Right cardiac atrium (tissue), 5 donors: ENCODE measurements around the gene GPR4. TPM values are rescaled to one million over a fixed set of nuclear protein-coding genes. Genes with fewer than 3 reads are reported as not detected.

Source experiments
- ATAC-seq, 2 donors: fragments of 200-7000 bp; cut with Tn5 transposase; one replicate each; pipeline versions ENCODE4 v1.8.0 to v1.9.1; 2020; ENCODE audit warnings: moderate library complexity in 2 of 2, mild to moderate bottlenecking in 1 of 2
- DNase-seq, 3 donors: peaks; one replicate each; pipeline ENCODE4 v3.0.0-alpha.2; 2020
- H3K27ac ChIP-seq: one replicate; pipeline ENCODE4 v1.5.1; 2013; ENCODE audit warnings: mild to moderate bottlenecking, low read length, control low read depth, moderate library complexity
- H3K27me3 ChIP-seq: one replicate; pipeline ENCODE4 v1.6.1; 2013; ENCODE audit not compliant: control insufficient read depth, insufficient read depth
- H3K4me1 ChIP-seq: one replicate; pipeline ENCODE4 v1.6.1; 2013; ENCODE audit warnings: low read length; ENCODE audit not compliant: control insufficient read depth, insufficient read depth
- H3K4me3 ChIP-seq: one replicate; pipeline ENCODE4 v1.5.1; 2013; ENCODE audit warnings: low read length, control low read depth
- H3K9me3 ChIP-seq: one replicate; pipeline ENCODE4 v1.6.1; 2013; ENCODE audit warnings: low read length; ENCODE audit not compliant: control insufficient read depth
- WGBS: extraction: QIAGEN DNeasy Blood & Tissue Kit; methylation state at CpG from one replicate; pipeline ENCODE4 v1.1.7; 2013; 5-methylcytosine and 5-hydroxymethylcytosine counted together
- intact Hi-C, 4 donors: fragments of 100-400 bp; cut with DNase I; formaldehyde crosslinking; loops; one replicate each; pipeline versions ENCODE4 v1.11.0 to v1.14.0; 2022 to 2023
- polyA plus RNA-seq: library from polyadenylated mRNA; stranded (reverse); fragments of 200-250 nt; gene quantifications from one replicate; pipeline ENCODE4 v1.2.3, GENCODE V29; 2013
- total RNA-seq, 4 donors: library from RNA; stranded (reverse); fragmentation: NEBNext Ultra II Directional; extraction: Animal tissue kit (Norgen Biotek cat#: 25700); gene quantifications; one replicate each; pipeline ENCODE4 v1.2.1, GENCODE V29; 2021
- donor health status: healthy with polysubstance abuse.
- donor health status: DM: no; HTN: yes; CAD: no.
- donor health status: DM: no; HTN: no; CAD: no.
- donor health status: DM: no; HTN: yes; CAD: no; lungs with severe emphysema.
- donor health status: DM: yes; HTN: yes; CAD: no.

Gene GPR4
- total and polyA plus RNA-seq, 5 donors, result 3.7 to 11.3 (median 5.6) TPM

- Histone ChIP-seq H3K4me1 (peaks cover 5% of the 10 kb centered on the region), H3K4me3 (no peak overlapping the region), H3K9me3 (no peaks in the 10 kb centered on the region), H3K27me3 (no peaks in the 10 kb centered on the region), H3K27ac (peak overlapping the region; percentile 64)
- DNase-seq, result peak in 2 of 3 donors; percentile 71 to 80
- peak; percentile 53 to 55 for ATAC-seq
- WGBS, result 53% methylated on average over 15 of the region's 15 CpGs
- intact Hi-C loops, result loop anchor here in 2 of 4 donors (2.0 to 10.0 kb wide), 2 partner anchors 45 kb away; no protein-coding TSS in a partner anchor
Measured at GRCh38 chr19:45569619-45570421, 32.2 kb downstream of the GPR4 start.

DNA sequence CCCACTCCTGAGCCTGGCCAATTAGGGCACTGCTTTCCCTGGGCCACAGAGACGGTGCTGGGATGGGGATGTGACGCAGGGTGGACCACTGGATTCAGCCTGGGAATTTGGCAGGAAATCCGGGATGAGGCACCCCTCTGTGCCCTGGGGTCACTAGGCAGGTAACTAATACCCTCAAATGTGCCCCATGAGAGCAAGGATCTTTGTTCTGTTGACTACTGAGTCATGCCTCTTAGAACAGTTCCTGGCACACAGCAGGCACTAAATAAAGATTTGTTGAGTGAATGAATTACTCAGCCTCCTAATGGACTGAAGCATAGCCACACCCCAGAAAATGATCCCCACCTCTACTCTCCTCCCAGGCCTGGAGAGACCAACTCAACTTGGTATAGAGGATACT, 33.3 kb downstream of the GPR4 start:
- no peaks in the 10 kb centered on the region for H3K27me3 ChIP-seq
- H3K9me3 ChIP-seq, result no peaks in the 10 kb centered on the region
- DNase-seq (peak in 1 of 3 donors; percentile 6), ATAC-seq (peak; percentile 47 to 61)
- peaks cover 4% of the 10 kb centered on the region for H3K4me1 ChIP-seq
- H3K4me3 ChIP-seq, result no peak overlapping the region
- intact Hi-C loops, result no loop called here
- H3K27ac ChIP-seq, result peak overlapping the region; percentile 51
- 92% methylated on average over 3 of the region's 3 CpGs for WGBS

DNA sequence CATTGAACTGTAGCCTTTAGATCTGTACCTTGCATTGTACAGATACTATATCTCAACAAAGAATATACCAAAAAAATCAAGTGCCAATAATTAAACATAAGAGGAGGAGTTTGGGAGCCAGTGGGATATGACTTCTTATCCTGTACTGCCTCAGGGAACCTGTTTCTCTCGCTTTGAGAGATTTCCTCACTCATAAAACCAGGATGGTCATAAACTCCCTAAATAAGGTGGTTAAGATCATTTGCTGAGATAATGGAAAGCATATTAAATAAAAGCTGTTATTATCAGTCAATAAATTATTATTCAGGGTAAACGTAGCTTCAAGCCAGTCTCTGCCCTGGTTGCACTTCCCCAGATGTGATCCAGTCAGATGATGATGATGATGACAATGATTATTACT, 34.4 kb downstream of the GPR4 start:
- H3K4me1 ChIP-seq, result peaks cover 4% of the 10 kb centered on the region
- WGBS, result 89% methylated on average over 2 of the region's 2 CpGs
- H3K27ac ChIP-seq, result no peak overlapping the region
- no peak overlapping the region for H3K4me3 ChIP-seq
- no peaks in the 10 kb centered on the region for H3K27me3 ChIP-seq
- no peak for ATAC-seq
- no peaks in the 10 kb centered on the region for H3K9me3 ChIP-seq
- DNase-seq, result no peak
- intact Hi-C loops, result no loop called here

DNA sequence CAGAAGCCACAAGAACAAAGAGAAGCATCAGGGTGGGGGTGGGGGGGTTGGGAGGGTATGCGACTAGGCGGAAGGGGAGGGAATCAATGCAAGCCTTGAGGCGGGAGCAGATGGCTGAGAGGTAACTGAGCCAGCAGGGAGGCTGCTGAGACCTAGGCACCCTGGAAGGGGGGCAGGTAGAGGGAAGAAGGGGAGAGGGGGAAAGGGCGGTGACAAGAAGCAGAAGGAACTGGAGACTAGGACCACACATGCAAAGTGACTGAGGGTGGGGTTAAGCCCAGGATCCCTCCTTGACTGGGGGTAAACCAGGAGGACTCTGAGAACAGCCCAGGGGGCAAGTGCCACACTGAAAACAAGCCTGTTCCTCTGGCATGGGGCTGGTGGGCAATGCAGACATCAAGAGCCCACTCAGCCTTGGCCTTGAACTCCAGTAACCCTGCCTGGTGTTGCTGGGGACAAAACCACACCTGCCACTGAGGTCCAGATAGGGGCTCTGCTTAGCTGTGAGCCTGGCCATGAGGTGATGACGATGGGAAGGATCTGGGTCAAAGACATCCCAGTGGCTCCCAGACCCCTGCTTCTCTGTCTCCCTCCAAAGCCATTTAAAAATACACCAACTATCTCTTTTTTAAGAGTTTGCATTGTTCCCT, 37.8 kb downstream of the GPR4 start:
- Histone ChIP-seq H3K27ac (no peak overlapping the region), H3K4me3 (no peak overlapping the region), H3K9me3 (no peaks in the 10 kb centered on the region), H3K27me3 (no peaks in the 10 kb centered on the region), H3K4me1 (peaks cover 8% of the 10 kb centered on the region)
- no peak for ATAC-seq
- 70% methylated on average over 5 of the region's 5 CpGs for WGBS
- DNase-seq, result peak in 1 of 3 donors; percentile 16
- intact Hi-C loops, result no loop called here

- Histone ChIP-seq H3K4me3 (no peak overlapping the region), H3K27me3 (no peaks in the 10 kb centered on the region), H3K9me3 (no peaks in the 10 kb centered on the region), H3K4me1 (peaks cover 8% of the 10 kb centered on the region), H3K27ac (peak overlapping the region; percentile 48)
- ATAC-seq (no peak), DNase-seq (no peak)
- intact Hi-C loops, result no loop called here
- 59% methylated on average over 11 of the region's 11 CpGs for WGBS
Measured at GRCh38 chr19:45560686-45561085, 41.3 kb downstream of the GPR4 start.

- intact Hi-C loops, result no loop called here
- 61% methylated on average over 5 of the region's 5 CpGs for WGBS
- no peak overlapping the region for H3K4me3 ChIP-seq
- peak overlapping the region; percentile 48 for H3K27ac ChIP-seq
- ATAC-seq, result no peak
- H3K4me1 ChIP-seq, result peaks cover 8% of the 10 kb centered on the region
- H3K27me3 ChIP-seq, result no peaks in the 10 kb centered on the region
- H3K9me3 ChIP-seq, result no peaks in the 10 kb centered on the region
- no peak for DNase-seq
Measured at GRCh38 chr19:45560038-45560437, 42.0 kb downstream of the GPR4 start.

DNA sequence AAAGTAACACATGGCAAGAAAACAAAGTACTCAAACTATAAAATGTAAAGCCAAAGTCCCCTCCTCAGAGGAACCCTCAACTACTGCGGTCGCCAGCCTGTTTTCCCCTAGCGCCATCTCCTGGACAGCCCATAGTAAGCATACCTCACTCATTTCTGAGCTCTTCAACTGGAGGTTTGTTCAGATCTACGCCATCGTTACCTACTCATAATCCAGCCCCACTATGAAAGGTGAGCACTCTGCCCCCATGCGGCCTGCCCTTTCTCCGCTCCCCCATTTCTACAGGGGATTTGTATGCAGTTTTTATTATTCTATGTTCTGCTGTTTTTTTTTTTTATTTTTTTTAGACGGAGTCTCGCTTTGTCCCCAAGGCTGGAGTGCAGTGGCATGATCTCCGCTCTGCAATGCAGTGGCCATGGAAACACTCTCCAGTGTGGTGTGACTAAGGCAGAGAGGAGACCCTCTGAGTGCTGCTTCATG, 43.6 kb downstream of the GPR4 start:
- Histone ChIP-seq H3K4me3 (no peak overlapping the region), H3K4me1 (peaks cover 8% of the 10 kb centered on the region), H3K27ac (no peak overlapping the region), H3K27me3 (no peaks in the 10 kb centered on the region), H3K9me3 (no peaks in the 10 kb centered on the region)
- ATAC-seq (peak; percentile 62 to 66), DNase-seq (no peak)
- intact Hi-C loops, result no loop called here
- WGBS, result 41% methylated on average over 10 of the region's 10 CpGs

GRCh38 chr19:45556835-45557234, 45.2 kb downstream of the GPR4 start:
- ATAC-seq (no peak), DNase-seq (no peak)
- no peaks in the 10 kb centered on the region for H3K9me3 ChIP-seq
- H3K27me3 ChIP-seq, result no peaks in the 10 kb centered on the region
- H3K4me1 ChIP-seq, result peaks cover 8% of the 10 kb centered on the region
- no peak overlapping the region for H3K27ac ChIP-seq
- H3K4me3 ChIP-seq, result no peak overlapping the region
- WGBS, result 73% methylated on average over 5 of the region's 5 CpGs
- intact Hi-C loops, result no loop called here

DNA sequence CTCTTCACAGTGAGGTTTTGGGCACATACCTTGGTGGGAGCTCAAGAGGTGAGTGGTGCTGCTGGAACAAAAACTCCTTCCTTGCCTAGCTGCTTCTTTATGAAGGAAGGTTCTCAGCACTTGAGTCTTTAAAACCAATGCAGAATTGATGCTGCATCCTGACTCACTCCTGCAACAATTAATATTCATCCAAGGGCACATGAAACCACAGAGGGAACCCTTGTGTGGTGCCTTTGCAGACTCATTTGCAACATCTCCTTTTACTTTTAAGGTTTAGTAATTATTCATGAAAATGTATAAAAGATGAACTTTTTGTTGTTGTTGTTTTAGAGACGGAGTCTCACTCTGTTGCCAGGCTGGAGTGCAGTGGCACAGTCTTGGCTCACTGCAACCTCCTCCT, 47.5 kb downstream of the GPR4 start:
- ATAC-seq, result no peak
- Histone ChIP-seq H3K9me3 (no peaks in the 10 kb centered on the region), H3K27ac (no peak overlapping the region), H3K4me3 (no peak overlapping the region), H3K27me3 (no peaks in the 10 kb centered on the region), H3K4me1 (no peaks in the 10 kb centered on the region)
- WGBS, result 86% methylated on average over 1 of the region's 1 CpG
- DNase-seq, result no peak
- intact Hi-C loops, result no loop called here

- DNase-seq, result no peak
- intact Hi-C loops, result no loop called here
- H3K4me1 ChIP-seq, result no peaks in the 10 kb centered on the region
- WGBS, result 74% methylated on average over 34 of the region's 34 CpGs
- no peaks in the 10 kb centered on the region for H3K9me3 ChIP-seq
- H3K27me3 ChIP-seq, result no peaks in the 10 kb centered on the region
- no peak overlapping the region for H3K27ac ChIP-seq
- no peak for ATAC-seq
- no peak overlapping the region for H3K4me3 ChIP-seq
Measured at GRCh38 chr19:45553464-45553863, 48.5 kb downstream of the GPR4 start.

DNA sequence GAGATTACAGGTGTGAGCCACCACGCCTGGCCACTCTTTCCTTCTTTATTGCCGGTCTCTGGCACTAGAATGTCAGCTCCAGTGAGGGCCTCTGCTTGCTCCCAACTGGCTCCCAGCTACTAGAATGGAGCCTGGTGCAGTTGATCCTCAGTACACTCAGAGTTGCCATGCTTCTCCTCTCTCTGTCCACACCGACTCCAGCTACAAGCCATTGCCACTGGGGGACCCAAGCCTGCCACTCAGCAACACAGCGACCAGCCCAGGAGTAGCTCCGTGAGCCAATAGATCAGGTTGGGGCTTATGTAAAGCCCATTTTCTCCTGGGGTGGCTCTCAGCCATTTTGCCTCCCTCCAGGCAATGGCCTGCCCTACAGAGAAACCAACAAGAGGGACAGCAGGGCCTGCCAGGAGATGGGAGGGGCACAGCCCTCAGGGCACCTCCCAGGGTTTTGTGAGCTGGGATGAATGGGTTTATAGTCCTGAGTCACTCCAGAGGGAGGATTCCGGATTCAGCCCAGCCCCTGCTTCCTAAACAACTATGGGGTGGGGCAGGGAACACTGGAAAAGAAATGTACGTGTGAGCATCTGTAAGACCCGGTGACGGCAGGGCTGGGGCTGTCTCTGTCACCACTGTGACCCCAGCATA, 53.9 kb downstream of the GPR4 start:
- H3K27me3 ChIP-seq, result no peaks in the 10 kb centered on the region
- 81% methylated on average over 9 of the region's 9 CpGs for WGBS
- ATAC-seq, result peak; percentile 53 to 89
- DNase-seq, result peak in 2 of 3 donors; percentile 47 to 53
- H3K27ac ChIP-seq, result no peak overlapping the region
- no peaks in the 10 kb centered on the region for H3K4me1 ChIP-seq
- H3K4me3 ChIP-seq, result no peak overlapping the region
- intact Hi-C loops, result no loop called here
- H3K9me3 ChIP-seq, result no peaks in the 10 kb centered on the region
